OCI-LY1 (cell line): ENCODE measurements around the gene PRKCD.
A peak's percentile ranks its signal among the peaks of the same experiment; 100 is the strongest.

ENCODE experiments used
- EZH2 ChIP-seq: fragments of 200-600 bp; sonication (generic), shearing (Covaris generic); IDR thresholded peaks from 2 replicates; pipeline ENCODE4 v1.8.0; 2017; ENCODE audit warnings: borderline replicate concordance, mixed run types, mild to moderate bottlenecking, antibody characterized with exemption, low read length, moderate library complexity, mixed read lengths
- TF ChIP-seq, protein P1 (sequence below): fragments of 200-600 bp; sonication (generic), shearing (Covaris generic); IDR thresholded peaks from 2 replicates; pipeline ENCODE4 v1.5.1; 2017; ENCODE audit warnings: mild to moderate bottlenecking, antibody characterized with exemption, low read length, moderate library complexity, mixed read lengths

DNA sequence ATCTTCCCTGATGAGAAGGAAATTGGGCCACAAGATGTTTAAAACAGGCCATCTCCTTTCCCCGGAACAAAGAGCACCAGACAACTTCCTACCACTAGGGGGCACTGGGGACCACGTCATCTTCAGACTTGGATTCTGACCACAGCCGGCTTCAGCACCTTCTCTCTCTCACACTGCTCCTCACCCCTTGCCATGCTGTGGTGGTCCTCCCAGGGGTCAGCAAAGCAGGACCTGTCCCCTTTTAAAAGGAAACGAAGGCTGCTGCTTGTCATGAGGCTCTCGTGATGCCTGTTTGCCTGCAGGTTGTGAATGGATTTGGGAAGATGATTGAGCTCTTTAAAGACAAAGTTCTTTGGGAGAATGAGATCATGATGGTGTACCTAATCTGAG is 47.0 kb upstream of the PRKCD start:
- TF ChIP-seq, protein P1, sequence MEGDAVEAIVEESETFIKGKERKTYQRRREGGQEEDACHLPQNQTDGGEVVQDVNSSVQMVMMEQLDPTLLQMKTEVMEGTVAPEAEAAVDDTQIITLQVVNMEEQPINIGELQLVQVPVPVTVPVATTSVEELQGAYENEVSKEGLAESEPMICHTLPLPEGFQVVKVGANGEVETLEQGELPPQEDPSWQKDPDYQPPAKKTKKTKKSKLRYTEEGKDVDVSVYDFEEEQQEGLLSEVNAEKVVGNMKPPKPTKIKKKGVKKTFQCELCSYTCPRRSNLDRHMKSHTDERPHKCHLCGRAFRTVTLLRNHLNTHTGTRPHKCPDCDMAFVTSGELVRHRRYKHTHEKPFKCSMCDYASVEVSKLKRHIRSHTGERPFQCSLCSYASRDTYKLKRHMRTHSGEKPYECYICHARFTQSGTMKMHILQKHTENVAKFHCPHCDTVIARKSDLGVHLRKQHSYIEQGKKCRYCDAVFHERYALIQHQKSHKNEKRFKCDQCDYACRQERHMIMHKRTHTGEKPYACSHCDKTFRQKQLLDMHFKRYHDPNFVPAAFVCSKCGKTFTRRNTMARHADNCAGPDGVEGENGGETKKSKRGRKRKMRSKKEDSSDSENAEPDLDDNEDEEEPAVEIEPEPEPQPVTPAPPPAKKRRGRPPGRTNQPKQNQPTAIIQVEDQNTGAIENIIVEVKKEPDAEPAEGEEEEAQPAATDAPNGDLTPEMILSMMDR = peak; percentile 95
- no peak for TF ChIP-seq EZH2
